ENCODE measurements around the gene CCDC138.

The CCDC138 gene

DNA sequence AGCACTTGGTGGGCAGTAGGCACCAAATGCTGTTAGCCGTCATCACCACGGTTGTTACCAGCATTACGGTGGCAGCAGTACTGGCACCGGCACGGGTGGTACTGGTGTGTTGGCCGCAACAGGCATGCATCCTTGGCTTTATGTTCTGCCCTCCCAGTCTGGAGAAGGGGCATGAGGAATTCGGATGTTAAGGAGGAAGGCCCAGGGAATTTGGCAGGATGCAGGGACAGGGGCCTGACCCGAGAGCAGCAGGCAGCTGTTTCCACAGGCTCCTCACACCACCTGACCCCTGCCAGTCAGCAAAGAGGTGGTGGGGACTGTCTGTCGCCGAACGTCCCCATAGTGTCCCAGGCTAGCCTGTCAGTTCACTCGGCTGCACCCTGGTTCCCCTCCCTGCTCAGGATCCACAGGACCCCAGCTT lies 123.5 kb downstream of the CCDC138 start:
- Histone ChIP-seq H3K9ac (no peak overlapping the region), H3K27ac (no peak overlapping the region), H3K4me2 (no peak overlapping the region), H3K79me2 (ENCODE audit: insufficient read depth, low read depth) (no peaks in the 10 kb centered on the region), H3K4me1 (ENCODE audit: low read depth, poor library complexity, severe bottlenecking) (no peaks in the 10 kb centered on the region), H2AFZ (ENCODE audit: low read depth) (no peak overlapping the region), H3K36me3 (ENCODE audit: insufficient read depth) (no peaks in the 10 kb centered on the region), H4K20me1 (ENCODE audit: insufficient read depth) (no peaks in the 10 kb centered on the region), H3K27me3 (ENCODE audit: insufficient read depth, low read depth) (no peaks in the 10 kb centered on the region), H3K4me3 (IDR thresholded peaks at IDR 0.05; ENCODE audit: insufficient read depth, low read depth, low read length) (no peak overlapping the region)
- TF ChIP-seq, protein P1, sequence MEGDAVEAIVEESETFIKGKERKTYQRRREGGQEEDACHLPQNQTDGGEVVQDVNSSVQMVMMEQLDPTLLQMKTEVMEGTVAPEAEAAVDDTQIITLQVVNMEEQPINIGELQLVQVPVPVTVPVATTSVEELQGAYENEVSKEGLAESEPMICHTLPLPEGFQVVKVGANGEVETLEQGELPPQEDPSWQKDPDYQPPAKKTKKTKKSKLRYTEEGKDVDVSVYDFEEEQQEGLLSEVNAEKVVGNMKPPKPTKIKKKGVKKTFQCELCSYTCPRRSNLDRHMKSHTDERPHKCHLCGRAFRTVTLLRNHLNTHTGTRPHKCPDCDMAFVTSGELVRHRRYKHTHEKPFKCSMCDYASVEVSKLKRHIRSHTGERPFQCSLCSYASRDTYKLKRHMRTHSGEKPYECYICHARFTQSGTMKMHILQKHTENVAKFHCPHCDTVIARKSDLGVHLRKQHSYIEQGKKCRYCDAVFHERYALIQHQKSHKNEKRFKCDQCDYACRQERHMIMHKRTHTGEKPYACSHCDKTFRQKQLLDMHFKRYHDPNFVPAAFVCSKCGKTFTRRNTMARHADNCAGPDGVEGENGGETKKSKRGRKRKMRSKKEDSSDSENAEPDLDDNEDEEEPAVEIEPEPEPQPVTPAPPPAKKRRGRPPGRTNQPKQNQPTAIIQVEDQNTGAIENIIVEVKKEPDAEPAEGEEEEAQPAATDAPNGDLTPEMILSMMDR (conservative IDR thresholded peaks at IDR 0.05; ENCODE audit: low read depth, low read length): no peak

DNA sequence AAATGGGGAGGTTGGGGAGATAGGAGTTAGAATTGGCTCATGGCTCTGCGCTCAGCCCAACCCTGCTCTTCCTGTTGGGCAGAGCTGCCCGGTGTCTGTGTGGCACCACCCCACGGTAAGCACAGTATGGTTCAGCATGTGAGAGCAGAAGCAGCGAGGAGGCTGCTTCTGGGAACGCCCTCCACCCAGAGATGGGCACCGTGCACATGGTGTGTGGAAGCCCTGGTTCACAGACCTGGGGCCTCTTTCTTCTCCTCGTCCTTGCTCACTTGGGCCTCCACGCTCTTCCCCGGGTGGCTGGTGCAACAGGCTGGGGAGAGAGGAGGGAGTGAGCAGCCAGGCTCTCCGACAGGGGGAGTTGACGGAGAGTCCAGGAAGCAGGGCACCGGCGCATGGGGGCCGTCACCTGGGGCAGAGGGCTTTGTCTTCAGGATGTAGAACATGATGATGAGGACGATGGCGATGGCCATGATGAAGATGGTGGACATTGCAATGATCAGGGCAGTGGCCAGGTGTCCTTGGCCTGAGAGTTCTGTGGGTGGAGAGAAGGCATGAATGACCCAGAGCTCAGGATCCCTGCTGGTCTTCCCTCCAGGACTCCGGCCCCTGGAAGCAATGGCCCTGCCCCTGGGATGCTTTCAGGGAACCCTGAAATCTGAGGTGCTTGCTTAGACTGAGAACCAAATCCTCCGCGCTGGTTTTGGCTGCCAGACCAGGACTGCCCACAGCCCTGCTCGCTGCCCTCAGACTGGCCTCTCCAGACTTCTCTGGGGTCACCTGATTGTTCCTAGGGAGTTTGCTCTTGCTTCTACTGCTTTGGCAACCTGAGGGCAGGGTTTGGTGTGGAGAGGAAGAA lies 124.2 kb downstream of the CCDC138 start:
- Histone ChIP-seq H3K4me3 (IDR thresholded peaks at IDR 0.05; ENCODE audit: insufficient read depth, low read depth, low read length) (no peak overlapping the region), H3K4me1 (ENCODE audit: low read depth, poor library complexity, severe bottlenecking) (no peaks in the 10 kb centered on the region), H4K20me1 (ENCODE audit: insufficient read depth) (no peaks in the 10 kb centered on the region), H3K36me3 (ENCODE audit: insufficient read depth) (no peaks in the 10 kb centered on the region), H3K27ac (no peak overlapping the region), H3K27me3 (ENCODE audit: insufficient read depth, low read depth) (no peaks in the 10 kb centered on the region), H3K79me2 (ENCODE audit: insufficient read depth, low read depth) (no peaks in the 10 kb centered on the region), H3K9ac (no peak overlapping the region), H3K4me2 (no peak overlapping the region), H2AFZ (ENCODE audit: low read depth) (no peak overlapping the region)
- TF ChIP-seq, protein P1 (conservative IDR thresholded peaks at IDR 0.05; ENCODE audit: low read depth, low read length): no peak

DNA sequence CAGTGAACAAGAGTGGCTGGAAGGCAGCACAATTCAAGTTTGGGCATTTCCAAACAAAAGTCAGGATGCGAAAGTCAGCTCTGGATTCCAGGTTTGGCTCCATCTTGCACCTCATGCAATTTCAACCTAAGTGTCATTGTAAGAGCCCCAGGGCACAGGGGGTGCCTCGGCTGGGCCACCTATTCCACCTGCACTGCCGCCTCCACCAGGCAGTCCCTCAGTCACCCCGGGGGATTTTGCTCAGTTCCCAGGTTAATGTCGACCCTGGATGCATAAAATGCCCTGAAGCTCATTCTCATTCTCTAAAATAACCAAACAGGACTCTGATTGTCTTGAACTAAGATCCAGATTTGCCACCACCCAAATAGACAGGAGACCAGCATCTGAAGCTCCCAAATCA lies 124.8 kb downstream of the CCDC138 start:
- Histone ChIP-seq H3K27me3 (ENCODE audit: insufficient read depth, low read depth) (no peaks in the 10 kb centered on the region), H3K4me1 (ENCODE audit: low read depth, poor library complexity, severe bottlenecking) (no peaks in the 10 kb centered on the region), H3K9ac (no peak overlapping the region), H3K4me3 (IDR thresholded peaks at IDR 0.05; ENCODE audit: insufficient read depth, low read depth, low read length) (no peak overlapping the region), H3K4me2 (no peak overlapping the region), H3K27ac (no peak overlapping the region), H3K36me3 (ENCODE audit: insufficient read depth) (no peaks in the 10 kb centered on the region), H3K79me2 (ENCODE audit: insufficient read depth, low read depth) (no peaks in the 10 kb centered on the region), H2AFZ (ENCODE audit: low read depth) (no peak overlapping the region), H4K20me1 (ENCODE audit: insufficient read depth) (no peaks in the 10 kb centered on the region)
- TF ChIP-seq, protein P1 (conservative IDR thresholded peaks at IDR 0.05; ENCODE audit: low read depth, low read length): no peak

DNA sequence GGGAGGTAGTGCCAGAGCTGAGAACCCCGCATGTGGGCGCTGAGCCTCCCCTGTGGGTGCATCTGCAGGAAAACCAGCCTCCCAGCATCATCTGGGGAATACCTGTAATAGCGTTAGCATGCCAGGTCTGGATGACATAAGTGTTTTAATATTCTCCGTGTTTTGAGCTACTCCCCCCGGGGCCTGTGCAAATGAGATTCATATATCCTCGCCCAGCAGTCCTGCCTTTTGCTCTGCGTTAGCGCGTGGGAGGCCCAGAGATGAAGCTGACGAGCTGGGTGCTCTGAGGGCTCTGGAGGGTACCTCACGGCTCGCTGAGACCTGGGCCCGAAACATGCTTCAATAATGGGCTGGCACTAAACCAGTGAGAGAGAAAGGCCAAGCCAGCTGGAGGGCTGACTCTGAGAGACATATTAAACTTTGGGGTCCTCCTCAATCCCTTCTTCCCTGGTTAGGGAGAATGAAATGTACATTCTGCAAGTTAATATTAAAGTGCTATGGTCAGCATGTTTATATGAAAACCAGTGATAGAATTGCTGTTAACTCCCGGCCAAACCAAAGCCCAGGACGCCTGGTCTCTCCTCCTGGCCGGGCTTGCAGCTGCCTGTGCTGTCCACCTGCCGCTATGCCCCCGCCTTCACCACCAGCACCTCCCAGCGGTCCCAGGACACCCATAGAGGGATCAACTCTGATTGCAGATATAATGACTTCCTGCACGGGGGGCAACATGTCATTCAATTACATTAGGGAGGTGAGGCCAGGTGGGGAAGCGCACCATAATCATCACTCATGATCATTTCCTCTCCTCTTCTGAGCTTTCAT lies 125.4 kb downstream of the CCDC138 start:
- Histone ChIP-seq H3K4me1 (ENCODE audit: low read depth, poor library complexity, severe bottlenecking) (no peaks in the 10 kb centered on the region), H3K27me3 (ENCODE audit: insufficient read depth, low read depth) (no peaks in the 10 kb centered on the region), H3K4me2 (no peak overlapping the region), H4K20me1 (ENCODE audit: insufficient read depth) (no peaks in the 10 kb centered on the region), H3K27ac (no peak overlapping the region), H3K9ac (no peak overlapping the region), H3K79me2 (ENCODE audit: insufficient read depth, low read depth) (no peaks in the 10 kb centered on the region), H3K4me3 (IDR thresholded peaks at IDR 0.05; ENCODE audit: insufficient read depth, low read depth, low read length) (no peak overlapping the region), H2AFZ (ENCODE audit: low read depth) (no peak overlapping the region), H3K36me3 (ENCODE audit: insufficient read depth) (no peaks in the 10 kb centered on the region)
- TF ChIP-seq, protein P1 (conservative IDR thresholded peaks at IDR 0.05; ENCODE audit: low read depth, low read length): no peak
